NCI-H1930 (cell line): ENCODE results near the gene AP3B2.
"Not testable (repeated sequence)": the region's sequence is repeated elsewhere in the genome, so short reads cannot be mapped to it uniquely, and the experiment has no call there.

ENCODE experiments used
- DNase-seq, 2 experiments: peaks; one replicate each; lab custom pipeline; 2025; lab: John Stamatoyannopoulos, UW

The AP3B2 gene

GRCh38 chr15:82650046-82650670, 59.5 kb downstream of the AP3B2 start:
- DNase-seq: no peak

GRCh38 chr15:82649226-82649999, 60.3 kb downstream of the AP3B2 start:
- no peak for DNase-seq

GRCh38 chr15:82648257-82649103, 61.2 kb downstream of the AP3B2 start:
- DNase-seq: no peak

GRCh38 chr15:82647835-82648256, 61.8 kb downstream of the AP3B2 start:
- DNase-seq: peak in 1 of 2 experiments; percentile 0

GRCh38 chr15:82647045-82647834, 62.4 kb downstream of the AP3B2 start, which contains the start of gene CPEB1:
Gene CPEB1, minus strand, starts transcription at chr15:82647363. Its CDS starts 18,904 bp downstream, at chr15:82628459.
- peak; percentile 45 to 66 for DNase-seq

- DNase-seq: no peak
These were observed 63.2 kb downstream of the AP3B2 start for GRCh38 chr15:82646250-82647044.

- DNase-seq: not testable (repeated sequence)
These were observed 64.5 kb downstream of the AP3B2 start for GRCh38 chr15:82644967-82645852.

GRCh38 chr15:82643992-82644391, 65.7 kb downstream of the AP3B2 start:
- DNase-seq: no peak

GRCh38 chr15:82642656-82643055, 67.0 kb downstream of the AP3B2 start:
- DNase-seq: no peak

- no peak for DNase-seq
These were observed 68.4 kb downstream of the AP3B2 start for GRCh38 chr15:82641129-82641798.

- DNase-seq: no peak
These were observed 69.0 kb downstream of the AP3B2 start for GRCh38 chr15:82640672-82641071.

GRCh38 chr15:82635798-82636197, 73.9 kb downstream of the AP3B2 start:
- no peak for DNase-seq

GRCh38 chr15:82630033-82630432, 79.6 kb downstream of the AP3B2 start:
- DNase-seq: no peak

GRCh38 chr15:82625136-82625535, 84.5 kb downstream of the AP3B2 start:
- DNase-seq: no peak

- no peak for DNase-seq
These were observed 85.2 kb downstream of the AP3B2 start for GRCh38 chr15:82624438-82624837.

- DNase-seq: no peak
These were observed 85.7 kb downstream of the AP3B2 start for GRCh38 chr15:82624008-82624407.

GRCh38 chr15:82621970-82622369, 87.7 kb downstream of the AP3B2 start:
- no peak for DNase-seq

GRCh38 chr15:82613747-82614146, 95.9 kb downstream of the AP3B2 start:
- DNase-seq: no peak

- DNase-seq: no peak
These were observed 98.3 kb downstream of the AP3B2 start for GRCh38 chr15:82611348-82611747.
